Motor neuron (in vitro differentiated cells): Measurements from ENCODE around the gene RSPH10B. TPM values are rescaled to one million over a fixed set of nuclear protein-coding genes. Genes with fewer than 3 reads are reported as not detected.
"Not testable (repeated sequence)": the region's sequence is repeated elsewhere in the genome, so short reads cannot be mapped to it uniquely, and the experiment has no call there.

Experiments
- ATAC-seq, 8 experiments: fragments of 200-7000 bp; cut with Tn5 transposase; replicated peaks in 6 of 8; 2 replicates each; pipeline ENCODE4 v1.8.0; 2021; ENCODE audit warnings: mild to moderate bottlenecking in 8 of 8, moderate library complexity in 8 of 8
- H3K27ac ChIP-seq, 2 donors: fragments of 250-450 bp; sonication (Bioruptor Pico); 2 replicates each; pipeline ENCODE4 v1.9.0; 2021; ENCODE audit warnings: antibody characterized with exemption in 2 of 2, mild to moderate bottlenecking in 2 of 2, moderate library complexity in 1 of 2
- H3K4me1 ChIP-seq, 2 donors: fragments of 250-450 bp; sonication (Bioruptor Pico); replicated peaks in 1 of 2; 2 replicates each; pipeline ENCODE4 v1.6.1; 2021; ENCODE audit warnings: antibody characterized with exemption in 2 of 2, mild to moderate bottlenecking in 2 of 2, moderate library complexity in 1 of 2
- H3K4me3 ChIP-seq, 5 donors: fragments of 250-450 bp; sonication (Bioruptor Pico); 2 replicates each; pipeline ENCODE4 v1.9.0; 2021; ENCODE audit warnings: antibody characterized with exemption in 5 of 5, mild to moderate bottlenecking in 5 of 5, moderate library complexity in 4 of 5
- WGBS, 10 experiments: fragments of 450-650 bp; shearing (Covaris generic); methylation state at CpG; one replicate each; pipeline ENCODE4 v1.0.0; 2022; 5-methylcytosine and 5-hydroxymethylcytosine counted together
- in situ Hi-C, 9 experiments: fragments of 400-800 bp; cut with MboI; loops; one replicate each; pipeline ENCODE4 v1.15.0; 2021; ENCODE audit warnings: low sequenced_read_pairs in 9 of 9, low pct_unique_long_range_greater_than_20kb in 2 of 9; ENCODE audit not compliant: unreplicated experiment in 9 of 9
- total RNA-seq, 8 experiments: library from RNA; unstranded; fragments of 300-600 nt; gene quantifications; 2 replicates each; pipeline versions ENCODE4 v1.2.3 to v1.2.4, GENCODE V29; 2022

The RSPH10B gene
- total RNA-seq, 8 experiments from 2014 or later = 0.42 to 2.3 (median 0.62) TPM; not detected in 1

DNA sequence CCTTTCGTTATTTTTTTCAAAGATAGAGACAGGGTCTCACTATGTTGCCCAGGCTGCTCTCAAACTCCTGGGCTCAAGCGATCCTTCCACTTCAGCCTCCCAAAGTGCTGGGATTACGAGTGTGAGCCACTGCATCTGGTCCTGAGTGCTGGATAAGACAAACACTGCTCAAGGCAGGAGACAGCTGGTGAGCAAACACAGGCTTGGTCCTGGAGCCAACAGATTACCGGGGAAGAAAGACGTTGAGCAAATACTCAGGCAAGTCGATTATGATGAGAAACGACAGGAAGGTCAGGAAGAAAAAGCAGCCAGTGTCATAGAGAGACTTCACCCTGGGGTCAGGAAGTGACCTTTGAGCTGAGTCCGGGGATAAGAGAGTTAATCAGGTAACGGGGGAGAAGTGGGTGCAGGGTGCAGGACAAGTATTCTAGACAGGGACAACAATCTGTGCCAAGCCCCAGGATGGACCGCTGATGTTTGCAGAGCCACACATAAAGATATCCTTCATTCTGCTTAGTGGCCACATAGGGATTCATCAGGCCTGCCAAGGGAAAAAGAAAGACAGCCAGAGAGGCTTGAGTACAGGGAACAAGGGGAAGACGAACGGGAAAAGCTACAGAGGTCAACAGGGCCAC lies 9.3 kb upstream of the RSPH10B start:
- ATAC-seq, H3K4me1 ChIP-seq, H3K27ac ChIP-seq, H3K4me3 ChIP-seq, in situ Hi-C loops: not testable (repeated sequence)
- WGBS, 10 experiments = 20 to 100% (median 100%) methylated on average over 1 of the region's 12 CpGs; no CpG with 5 or more reads in 7 of the 10 experiments

DNA sequence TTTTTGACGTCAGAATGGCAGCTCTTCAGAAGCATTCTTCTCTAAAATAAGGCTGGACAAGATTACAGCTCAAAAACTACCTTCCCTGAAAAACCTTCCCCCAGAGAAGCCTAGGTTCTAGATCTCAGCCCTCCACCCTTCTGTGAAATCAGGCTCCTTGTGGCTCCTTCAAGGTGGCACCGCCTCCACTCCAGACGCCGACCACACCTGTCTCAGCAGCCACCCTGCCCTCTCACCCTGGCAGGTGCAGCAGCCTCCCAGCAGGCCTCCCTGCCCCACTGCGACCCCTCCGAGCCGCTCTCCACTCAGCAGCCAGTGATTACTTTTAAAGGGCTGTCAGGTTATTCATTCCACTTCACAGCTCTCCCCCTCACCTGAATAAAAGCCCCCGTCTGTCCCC lies 3.1 kb upstream of the RSPH10B start:
- H3K4me3 ChIP-seq, ATAC-seq, in situ Hi-C loops, H3K4me1 ChIP-seq, H3K27ac ChIP-seq: not testable (repeated sequence)
- WGBS, 10 experiments = no CpG with 5 or more reads among the region's 8 CpGs

DNA sequence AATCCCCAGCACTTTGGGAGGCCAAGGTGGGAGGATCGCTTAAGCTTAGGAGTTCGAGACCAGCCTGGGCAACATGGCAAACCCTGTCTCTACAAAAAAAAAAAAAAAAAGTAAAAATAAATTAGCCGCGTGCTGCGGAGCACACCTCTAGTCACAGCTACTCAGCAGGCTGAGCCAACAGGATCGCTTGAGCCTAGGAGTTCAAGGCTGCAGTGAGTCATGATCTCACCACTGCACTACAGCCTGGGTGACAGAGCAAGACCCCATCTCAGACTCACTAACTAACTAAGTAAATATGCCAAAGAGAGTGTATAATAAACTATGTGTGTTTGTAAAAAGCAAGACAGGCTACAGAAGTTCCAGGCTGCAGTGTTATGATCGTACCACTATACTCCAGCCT lies 6.7 kb downstream of the RSPH10B start:
- in situ Hi-C loops, H3K4me1 ChIP-seq, H3K27ac ChIP-seq, ATAC-seq, H3K4me3 ChIP-seq: not testable (repeated sequence)
- WGBS, 10 experiments = no CpG with 5 or more reads among the region's 7 CpGs

DNA sequence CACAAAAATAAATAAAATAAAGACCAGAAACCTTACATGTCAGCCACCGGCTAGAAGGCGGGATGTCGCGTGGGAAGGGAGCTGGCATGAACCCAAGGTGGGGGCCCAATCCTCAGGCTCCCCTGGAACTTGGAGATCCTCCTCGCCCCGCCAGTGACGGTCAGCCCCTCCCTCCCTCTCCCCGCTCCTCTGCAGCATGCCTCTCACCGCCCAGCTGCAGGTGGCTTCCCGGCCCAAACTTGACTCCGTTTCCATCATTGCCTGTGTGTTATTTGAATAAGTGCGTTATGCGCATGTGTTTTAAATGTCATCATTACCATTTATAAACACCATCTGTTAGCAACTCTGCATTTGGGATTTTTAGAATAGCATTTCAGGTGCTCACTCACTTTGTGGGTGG lies 7.3 kb downstream of the RSPH10B start:
- in situ Hi-C loops, H3K4me3 ChIP-seq, H3K4me1 ChIP-seq, H3K27ac ChIP-seq: not testable (repeated sequence)
- WGBS, 10 experiments = no CpG with 5 or more reads among the region's 13 CpGs
- ATAC-seq = peak in 6 of 8 experiments; percentile 27 to 97 (median 64)

DNA sequence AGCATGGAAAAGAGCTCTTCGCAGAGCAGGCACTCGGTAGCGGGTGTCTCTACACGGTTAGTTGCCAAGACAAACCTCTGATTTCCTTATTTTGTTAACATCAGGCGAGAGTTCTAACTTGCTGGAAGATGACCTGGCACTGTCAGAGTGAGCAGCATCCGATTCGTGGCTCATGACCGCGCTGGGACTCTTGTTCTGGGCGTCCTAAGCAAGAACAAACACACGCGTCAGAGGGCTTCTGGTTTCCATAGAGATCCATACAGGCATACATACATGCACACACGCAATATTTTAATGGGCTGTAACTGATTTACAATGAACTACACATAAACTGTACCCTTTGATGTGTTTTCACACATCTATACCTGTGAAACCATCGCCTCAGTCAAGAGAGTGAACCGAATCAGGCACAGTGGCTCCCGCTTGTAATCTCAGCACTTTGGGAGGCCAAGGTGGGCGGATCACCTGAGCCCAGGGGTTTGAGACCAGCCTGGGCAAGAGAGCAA lies 35.5 kb downstream of the RSPH10B start:
- H3K27ac ChIP-seq, H3K4me3 ChIP-seq, H3K4me1 ChIP-seq, ATAC-seq, in situ Hi-C loops: not testable (repeated sequence)
- WGBS, 10 experiments = no CpG with 5 or more reads among the region's 17 CpGs

DNA sequence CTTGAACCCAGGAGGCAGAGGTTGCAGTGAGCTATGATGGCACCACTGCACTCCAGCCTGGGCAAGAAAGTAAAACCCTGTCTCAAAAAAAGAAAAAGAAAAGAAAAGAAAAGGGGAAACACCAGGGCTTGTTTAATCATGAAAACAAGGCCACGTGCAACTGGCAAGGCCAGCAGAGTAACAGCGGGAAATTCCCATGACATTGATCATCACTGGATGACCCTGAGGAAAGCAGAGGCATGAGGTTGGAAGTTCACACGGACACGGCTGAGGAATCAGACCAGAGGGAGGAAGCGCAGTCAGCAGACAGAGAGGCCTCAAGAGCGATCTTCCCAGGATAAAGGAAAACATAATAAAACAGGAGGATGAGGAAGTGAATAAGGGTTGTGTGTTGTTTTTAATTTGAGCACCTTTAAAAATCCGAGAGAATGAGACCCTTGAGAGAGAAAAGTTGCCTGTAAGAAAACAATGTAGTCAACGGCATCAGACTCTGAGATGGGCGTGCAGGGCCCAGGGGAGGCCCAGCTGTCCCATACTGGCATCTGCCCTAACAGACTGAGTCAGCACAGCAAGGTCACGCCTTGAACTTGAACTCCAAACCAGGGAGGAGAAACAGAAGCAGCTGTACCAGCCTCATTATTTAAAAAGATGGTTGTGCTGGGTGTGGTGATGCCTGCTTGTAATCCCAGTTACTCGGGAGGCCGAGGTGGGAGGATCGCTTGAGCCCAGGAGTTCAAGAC lies 38.4 kb downstream of the RSPH10B start:
- H3K27ac ChIP-seq, H3K4me1 ChIP-seq, H3K4me3 ChIP-seq, in situ Hi-C loops: not testable (repeated sequence)
- WGBS, 10 experiments = no CpG with 5 or more reads among the region's 13 CpGs
- peak in 3 of 8 experiments; percentile 37 to 93 (median 90) for ATAC-seq

DNA sequence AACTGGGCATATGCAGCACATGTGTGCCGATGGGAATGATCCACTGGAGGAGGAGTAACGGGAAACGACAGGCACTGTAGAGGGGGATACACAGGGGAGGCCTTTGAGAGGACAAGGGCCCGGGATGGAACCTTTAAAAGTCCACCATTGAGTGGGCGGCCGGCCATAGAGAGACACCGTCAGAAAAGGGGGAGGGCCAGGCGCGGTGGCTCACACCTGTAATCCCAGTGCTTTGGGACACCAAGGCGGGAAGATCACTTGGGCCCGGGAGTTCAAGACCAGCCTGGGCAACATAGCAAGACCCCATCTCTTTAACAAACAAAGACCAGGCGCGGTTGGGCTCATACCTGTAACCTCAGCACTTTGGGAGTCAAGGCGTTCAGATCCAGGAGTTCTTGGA lies 39.2 kb downstream of the RSPH10B start:
- ATAC-seq, H3K4me3 ChIP-seq, H3K27ac ChIP-seq, H3K4me1 ChIP-seq, in situ Hi-C loops: not testable (repeated sequence)
- 75 to 100% (median 91%) methylated on average over 2 to 3 of the region's 14 CpGs; no CpG with 5 or more reads in 6 of the 10 experiments for WGBS, 10 experiments

DNA sequence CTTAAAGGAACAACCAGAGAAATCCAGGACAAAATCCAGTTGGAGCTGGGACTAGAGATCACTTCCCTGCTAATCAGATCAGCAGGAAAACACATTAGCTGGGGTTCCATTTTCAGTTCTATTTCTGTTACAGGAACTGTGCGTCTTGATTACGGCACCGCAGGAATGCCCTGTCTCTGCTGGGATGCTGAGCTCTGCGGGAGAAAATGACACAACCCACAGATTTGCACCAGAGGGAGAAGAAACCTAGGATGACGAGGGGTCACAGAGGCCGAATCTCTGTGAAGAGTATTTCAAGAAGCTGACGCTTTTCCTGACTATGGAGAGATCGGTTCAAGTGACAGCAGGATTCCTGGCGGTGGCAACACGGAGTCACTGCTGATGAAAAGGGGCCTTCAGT lies 40.2 kb downstream of the RSPH10B start:
- WGBS, 10 experiments = no CpG with 5 or more reads among the region's 10 CpGs
- H3K27ac ChIP-seq = not testable (repeated sequence)

DNA sequence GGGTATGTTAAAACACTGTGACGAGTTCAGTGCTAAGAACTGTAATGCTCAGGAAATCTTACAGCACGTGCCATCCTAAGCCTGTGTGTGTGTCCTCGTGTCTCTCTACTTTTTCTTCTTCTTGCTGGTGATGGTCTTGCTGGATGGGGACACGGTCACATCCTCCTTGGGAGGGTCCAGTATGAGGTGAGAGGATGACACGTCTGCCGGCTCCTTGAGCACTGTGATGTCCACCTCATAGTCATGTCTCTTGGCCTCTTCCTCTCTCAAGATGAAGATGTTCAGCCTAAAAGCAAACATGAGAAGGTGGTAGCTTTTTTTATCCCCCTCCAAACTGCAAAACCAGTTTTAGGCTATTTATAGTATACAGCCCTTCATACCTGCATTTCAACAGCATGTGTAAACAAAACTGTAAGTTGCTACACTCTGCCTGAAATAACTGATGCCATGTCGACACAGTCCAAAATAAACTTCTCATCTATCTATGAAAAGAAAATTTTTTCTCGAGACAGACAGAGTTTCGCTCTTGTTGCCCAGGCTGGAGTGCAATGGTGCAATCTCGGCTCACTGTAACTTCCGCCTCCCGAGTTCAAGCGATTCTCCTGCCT lies 44.1 kb downstream of the RSPH10B start:
- ATAC-seq = not testable (repeated sequence)

More for the DNA sequence above, 40.2 kb downstream of the RSPH10B start:
- in situ Hi-C loops, H3K4me1 ChIP-seq, ATAC-seq, H3K4me3 ChIP-seq: not testable (repeated sequence)

DNA sequence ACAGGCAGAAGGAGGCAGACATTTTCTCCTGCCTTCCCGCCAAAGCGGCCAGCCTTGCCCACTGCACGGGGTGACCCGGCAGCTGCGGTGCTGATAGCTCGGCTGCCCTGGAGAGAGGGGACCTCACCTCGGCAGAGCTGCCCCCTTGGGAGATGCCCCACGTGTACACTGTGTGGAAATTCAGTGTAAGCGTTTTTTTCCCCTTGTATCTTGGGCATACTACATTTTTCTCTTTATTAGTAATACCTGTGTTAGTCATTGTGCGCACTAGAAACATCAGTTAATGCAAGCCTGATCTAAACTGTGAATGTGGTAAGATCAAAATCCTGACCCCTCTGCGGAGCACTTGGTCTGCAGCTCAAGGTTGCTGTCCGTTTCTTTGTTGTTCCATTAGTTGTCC lies 45.9 kb downstream of the RSPH10B start:
- H3K27ac ChIP-seq, in situ Hi-C loops, H3K4me1 ChIP-seq, ATAC-seq, H3K4me3 ChIP-seq: not testable (repeated sequence)
- no CpG with 5 or more reads among the region's 12 CpGs for WGBS, 10 experiments

More for the DNA sequence above, 44.1 kb downstream of the RSPH10B start:
- H3K27ac ChIP-seq, H3K4me3 ChIP-seq, H3K4me1 ChIP-seq, in situ Hi-C loops: not testable (repeated sequence)
- no CpG with 5 or more reads among the region's 13 CpGs for WGBS, 10 experiments

DNA sequence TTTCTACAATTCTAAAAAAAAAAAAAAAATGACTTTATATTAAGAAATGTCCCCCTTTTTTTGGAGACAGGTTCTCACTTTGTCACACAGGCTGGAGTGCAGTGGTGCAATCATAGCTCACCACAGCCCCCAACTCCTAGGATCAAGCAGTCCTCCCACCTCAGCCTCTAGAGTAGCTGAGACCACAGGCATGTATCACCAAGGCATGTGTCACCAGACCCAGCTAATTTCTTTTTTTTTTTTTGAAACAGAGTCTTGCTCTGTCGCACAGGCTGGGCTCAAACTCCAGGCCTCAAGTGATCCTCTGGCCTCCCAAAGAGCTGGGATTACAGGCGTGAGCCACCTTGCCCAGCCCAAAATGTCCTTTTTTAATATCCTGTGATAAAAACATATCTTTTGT lies 46.3 kb downstream of the RSPH10B start:
- H3K4me3 ChIP-seq, ATAC-seq, H3K27ac ChIP-seq, H3K4me1 ChIP-seq, in situ Hi-C loops: not testable (repeated sequence)
- WGBS, 10 experiments = no CpG with 5 or more reads among the region's 2 CpGs

DNA sequence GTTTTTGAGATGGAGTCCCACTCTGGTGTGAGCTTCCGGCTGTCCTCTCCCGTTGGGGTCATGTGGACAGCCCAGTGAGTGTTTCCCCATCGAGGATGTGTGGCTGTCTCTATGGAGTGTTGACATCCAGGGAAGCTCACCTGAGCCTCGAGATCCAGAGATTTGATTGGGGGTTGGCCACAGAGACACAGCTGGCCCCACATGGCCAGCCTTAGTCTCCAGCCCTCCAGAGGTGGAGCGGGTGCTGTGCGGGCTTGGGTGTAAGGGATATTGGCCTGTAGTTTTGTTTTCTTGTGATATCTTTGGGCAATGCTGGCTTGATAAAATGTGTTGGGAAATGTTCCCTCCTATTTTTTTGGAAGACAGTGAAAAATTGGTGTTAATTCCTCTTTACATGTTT lies 54.0 kb downstream of the RSPH10B start:
- H3K27ac ChIP-seq, H3K4me3 ChIP-seq, in situ Hi-C loops, H3K4me1 ChIP-seq: not testable (repeated sequence)
- ATAC-seq = peak in 1 of 8 experiments; percentile 18
- WGBS, 10 experiments = no CpG with 5 or more reads among the region's 6 CpGs

DNA sequence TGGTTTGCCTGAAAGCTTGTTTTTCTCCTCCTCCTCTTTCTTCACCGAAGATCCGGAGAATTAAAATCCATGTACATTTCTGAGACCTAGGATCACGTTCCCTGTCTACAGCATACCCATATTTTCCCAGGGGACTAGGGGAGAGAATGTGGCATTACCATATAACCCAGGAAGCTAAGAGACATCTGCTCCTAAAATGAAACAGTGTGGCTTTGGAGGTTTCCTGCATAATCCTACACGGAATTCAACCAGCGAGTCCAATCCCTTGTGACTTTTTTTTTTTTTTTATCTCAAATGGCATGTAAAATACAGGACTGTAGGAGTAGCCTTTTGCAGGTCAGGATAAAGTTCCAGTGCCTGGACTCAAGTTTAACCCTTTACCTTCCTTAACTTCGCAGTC lies 61.7 kb downstream of the RSPH10B start:
- WGBS, 10 experiments = no CpG with 5 or more reads among the region's 6 CpGs
- H3K27ac ChIP-seq, in situ Hi-C loops, H3K4me1 ChIP-seq, H3K4me3 ChIP-seq: not testable (repeated sequence)
- ATAC-seq = peak in 2 of 8 experiments; percentile 59 to 67
